Measurements from ENCODE around the gene NT5C. TPM values are rescaled to one million over a fixed set of nuclear protein-coding genes. Genes with fewer than 3 reads are reported as not detected.
"Not testable (repeated sequence)": the region's sequence is repeated elsewhere in the genome, so short reads cannot be mapped to it uniquely, and the experiment has no call there.

The NT5C gene
- total RNA-seq, 1 donor, result 48.1 TPM

- Histone ChIP-seq H3K27ac (ENCODE audit: low read depth, low read length) (no peak overlapping the region), H3K36me3 (ENCODE audit: insufficient read depth, low read length) (peaks cover 47% of the 10 kb centered on the region), H4K20me1 (ENCODE audit: insufficient read depth, low read length) (no peaks in the 10 kb centered on the region), H3K4me1 (ENCODE audit: insufficient read depth, low read length) (no peaks in the 10 kb centered on the region), H3K4me2 (ENCODE audit: insufficient read depth, low read length) (no peak overlapping the region), H2AFZ (ENCODE audit: low read length) (no peak overlapping the region), H3K4me3 (ENCODE audit: insufficient read depth, low read length) (no peak overlapping the region), H3K9me3 (ENCODE audit: low read depth, low read length) (no peaks in the 10 kb centered on the region), H3K79me2 (ENCODE audit: insufficient read depth, low read length) (peaks cover 5% of the 10 kb centered on the region), H3K27me3 (ENCODE audit: insufficient read depth, low read length) (no peaks in the 10 kb centered on the region)
- TF ChIP-seq CTCF (IDR thresholded peaks at IDR 0.05; ENCODE audit: extremely low read depth, low read depth, low read length), result no peak
- DNase-seq (ENCODE audit: insufficient read length, low spot score, missing footprints), result peak; percentile 29
Measured at GRCh38 chr17:75135946-75136345, 4.4 kb upstream of the NT5C start.

DNA sequence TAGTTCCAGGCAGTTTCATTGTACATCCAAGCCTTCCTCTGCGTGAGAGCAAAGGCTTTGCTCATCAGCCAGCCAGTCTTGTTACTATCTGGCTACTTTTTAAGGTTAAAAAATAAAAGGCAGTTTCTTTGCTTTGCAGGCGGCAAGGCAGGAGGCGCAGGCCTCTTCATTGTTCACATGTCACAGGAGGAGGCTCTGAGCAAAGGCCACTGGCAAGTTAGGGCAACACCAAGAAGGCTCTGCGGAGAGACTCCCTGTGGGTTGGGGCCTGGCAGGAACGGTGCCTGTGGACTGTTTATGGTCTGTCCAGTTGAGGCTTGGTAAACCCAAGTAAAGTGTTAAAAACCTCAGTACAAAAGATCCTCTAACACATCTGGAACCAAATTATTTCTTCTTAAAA, 3.9 kb upstream of the NT5C start:
- Histone ChIP-seq H4K20me1 (ENCODE audit: insufficient read depth, low read length) (peaks cover under 1% of the 10 kb centered on the region), H2AFZ (ENCODE audit: low read length) (no peak overlapping the region), H3K27ac (ENCODE audit: low read depth, low read length) (no peak overlapping the region), H3K27me3 (ENCODE audit: insufficient read depth, low read length) (no peaks in the 10 kb centered on the region), H3K9me3 (ENCODE audit: low read depth, low read length) (no peaks in the 10 kb centered on the region), H3K4me1 (ENCODE audit: insufficient read depth, low read length) (peaks cover 4% of the 10 kb centered on the region), H3K79me2 (ENCODE audit: insufficient read depth, low read length) (peaks cover 5% of the 10 kb centered on the region), H3K4me3 (ENCODE audit: insufficient read depth, low read length) (no peak overlapping the region), H3K36me3 (ENCODE audit: insufficient read depth, low read length) (peaks cover 42% of the 10 kb centered on the region), H3K4me2 (ENCODE audit: insufficient read depth, low read length) (no peak overlapping the region)
- DNase-seq (ENCODE audit: insufficient read length, low spot score, missing footprints), result peak; percentile 4
- no peak for TF ChIP-seq CTCF (IDR thresholded peaks at IDR 0.05; ENCODE audit: extremely low read depth, low read depth, low read length)

DNA sequence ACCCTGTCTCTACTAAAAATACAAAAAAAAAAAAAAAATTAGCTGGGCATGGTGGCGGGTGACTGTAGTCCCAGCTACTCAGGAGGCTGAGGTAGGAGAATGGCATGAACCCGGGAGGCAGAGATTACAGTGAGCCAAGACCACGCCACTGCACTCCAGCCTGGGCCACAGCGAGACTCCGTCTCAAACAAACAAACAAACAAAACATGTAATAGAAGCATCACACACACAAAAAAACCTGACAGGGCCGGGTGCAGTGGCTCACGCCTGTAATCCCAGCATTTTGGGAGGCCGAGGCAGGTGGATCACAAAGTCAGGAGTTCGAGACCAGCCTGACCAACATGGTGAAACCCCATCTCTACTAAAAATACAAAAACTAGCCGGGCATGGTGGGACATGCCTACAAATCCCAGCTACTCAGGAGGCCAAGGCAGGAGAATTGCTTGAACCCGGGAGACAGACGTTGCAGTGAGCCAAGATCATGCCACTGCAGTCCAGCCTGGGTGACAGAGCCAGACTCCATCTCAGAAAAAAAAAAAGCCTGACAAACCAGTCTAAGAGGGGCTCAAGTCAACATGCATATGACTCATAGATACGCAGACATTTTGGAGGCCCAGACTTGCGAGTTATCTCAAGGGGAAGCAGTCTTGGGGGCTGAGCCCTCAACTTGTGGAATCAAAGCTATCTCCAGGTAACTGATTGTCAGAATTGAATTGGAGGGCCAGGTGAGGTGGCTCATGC, 2.2 kb upstream of the NT5C start:
- not testable (repeated sequence) for H3K4me1 ChIP-seq (ENCODE audit: insufficient read depth, low read length); H2AFZ ChIP-seq (ENCODE audit: low read length); H3K79me2 ChIP-seq (ENCODE audit: insufficient read depth, low read length); H4K20me1 ChIP-seq (ENCODE audit: insufficient read depth, low read length); H3K27ac ChIP-seq (ENCODE audit: low read depth, low read length); H3K4me2 ChIP-seq (ENCODE audit: insufficient read depth, low read length); H3K9me3 ChIP-seq (ENCODE audit: low read depth, low read length); H3K27me3 ChIP-seq (ENCODE audit: insufficient read depth, low read length); H3K4me3 ChIP-seq (ENCODE audit: insufficient read depth, low read length)
- DNase-seq (ENCODE audit: insufficient read length, low spot score, missing footprints), result peak; percentile 8
- H3K36me3 ChIP-seq (ENCODE audit: insufficient read depth, low read length), result peaks cover 35% of the 10 kb centered on the region

- Histone ChIP-seq H3K27me3 (ENCODE audit: insufficient read depth, low read length) (no peaks in the 10 kb centered on the region), H4K20me1 (ENCODE audit: insufficient read depth, low read length) (peaks cover 4% of the 10 kb centered on the region), H3K4me1 (ENCODE audit: insufficient read depth, low read length) (peaks cover 7% of the 10 kb centered on the region), H2AFZ (ENCODE audit: low read length) (no peak overlapping the region), H3K4me2 (ENCODE audit: insufficient read depth, low read length) (no peak overlapping the region), H3K4me3 (ENCODE audit: insufficient read depth, low read length) (no peak overlapping the region), H3K79me2 (ENCODE audit: insufficient read depth, low read length) (peaks cover 4% of the 10 kb centered on the region), H3K9me3 (ENCODE audit: low read depth, low read length) (no peaks in the 10 kb centered on the region), H3K36me3 (ENCODE audit: insufficient read depth, low read length) (peaks cover 34% of the 10 kb centered on the region), H3K27ac (ENCODE audit: low read depth, low read length) (no peak overlapping the region)
- peak; percentile 44 for DNase-seq (ENCODE audit: insufficient read length, low spot score, missing footprints)
- TF ChIP-seq CTCF (IDR thresholded peaks at IDR 0.05; ENCODE audit: extremely low read depth, low read depth, low read length), result no peak
Measured at GRCh38 chr17:75133001-75133400, 1.5 kb upstream of the NT5C start.

DNA sequence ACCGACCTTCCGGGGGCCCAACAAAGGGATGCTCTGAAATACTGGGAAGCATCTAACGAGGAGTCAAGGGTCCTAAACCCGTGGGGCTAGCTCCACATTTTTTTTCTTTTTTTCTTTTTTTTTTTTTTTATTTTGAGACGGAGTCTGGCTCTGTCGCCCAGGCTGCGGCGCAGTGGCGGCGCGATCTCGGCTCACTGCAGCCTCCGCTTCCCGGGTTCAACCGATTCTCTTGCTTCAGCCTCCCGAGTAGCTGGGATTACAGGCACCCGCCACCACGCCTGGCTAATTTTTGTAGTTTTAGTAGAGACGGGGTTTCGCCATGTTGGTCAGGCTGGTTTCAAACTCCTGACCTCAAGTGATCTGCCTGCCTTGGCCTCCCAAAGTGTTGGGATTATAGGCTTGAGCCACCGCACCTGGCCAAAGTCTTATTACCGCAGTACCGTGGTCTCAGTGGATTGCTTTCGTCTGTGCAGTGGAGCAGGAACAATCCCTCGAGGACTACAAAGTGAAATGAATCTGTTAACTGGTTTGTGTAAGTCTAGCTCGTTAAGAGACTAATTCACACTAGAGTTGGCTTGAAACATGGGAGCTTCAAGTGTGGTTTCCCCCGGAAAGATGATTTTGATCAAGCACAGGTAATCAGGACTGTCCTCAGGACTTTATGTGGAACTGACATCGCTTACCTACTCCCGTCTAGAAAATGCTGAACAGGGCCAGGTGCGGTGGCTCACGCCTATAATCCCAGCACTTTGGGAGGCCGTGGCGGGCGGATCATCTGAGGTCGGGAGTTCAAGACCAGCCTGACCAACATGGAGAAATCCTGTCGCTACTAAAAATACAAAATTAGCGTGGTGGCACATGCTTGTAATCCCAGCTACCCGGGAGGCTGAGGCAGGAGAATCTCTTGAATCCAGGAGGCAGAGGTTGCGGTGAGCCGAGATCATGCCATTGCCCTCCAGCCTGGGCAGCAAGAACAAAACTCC, 767 bp upstream of the NT5C start:
- H3K4me2 ChIP-seq (ENCODE audit: insufficient read depth, low read length), result peak overlapping the region; percentile 93
- H3K36me3 ChIP-seq (ENCODE audit: insufficient read depth, low read length), result peaks cover 32% of the 10 kb centered on the region

More for the DNA sequence above, 767 bp upstream of the NT5C start:
- not testable (repeated sequence) for DNase-seq (ENCODE audit: insufficient read length, low spot score, missing footprints); H3K27me3 ChIP-seq (ENCODE audit: insufficient read depth, low read length); H3K9me3 ChIP-seq (ENCODE audit: low read depth, low read length); H4K20me1 ChIP-seq (ENCODE audit: insufficient read depth, low read length); H3K79me2 ChIP-seq (ENCODE audit: insufficient read depth, low read length); H3K4me1 ChIP-seq (ENCODE audit: insufficient read depth, low read length)
- Histone ChIP-seq H2AFZ (ENCODE audit: low read length) (peak overlapping the region; percentile 90), H3K4me3 (ENCODE audit: insufficient read depth, low read length) (peak overlapping the region; percentile 88), H3K27ac (ENCODE audit: low read depth, low read length) (peak overlapping the region; percentile 63)
